GM12873 (cell line): Measurements from ENCODE around the gene DDX60.

Experiments
- CTCF ChIP-seq: IDR thresholded peaks from 2 replicates; pipeline ENCODE4 v1.5.1; 2012; ENCODE audit warnings: low read depth, mild to moderate bottlenecking, moderate library complexity, low read length, control low read depth; ENCODE audit not compliant: insufficient read depth; ENCODE audit errors: missing control alignments

DDX60 gene

GRCh38 chr4:168265327-168265726 is 53.2 kb downstream of the DDX60 start:
- TF ChIP-seq CTCF = no peak

- TF ChIP-seq CTCF = no peak
These were observed 53.6 kb downstream of the DDX60 start for GRCh38 chr4:168264903-168265302.

DNA sequence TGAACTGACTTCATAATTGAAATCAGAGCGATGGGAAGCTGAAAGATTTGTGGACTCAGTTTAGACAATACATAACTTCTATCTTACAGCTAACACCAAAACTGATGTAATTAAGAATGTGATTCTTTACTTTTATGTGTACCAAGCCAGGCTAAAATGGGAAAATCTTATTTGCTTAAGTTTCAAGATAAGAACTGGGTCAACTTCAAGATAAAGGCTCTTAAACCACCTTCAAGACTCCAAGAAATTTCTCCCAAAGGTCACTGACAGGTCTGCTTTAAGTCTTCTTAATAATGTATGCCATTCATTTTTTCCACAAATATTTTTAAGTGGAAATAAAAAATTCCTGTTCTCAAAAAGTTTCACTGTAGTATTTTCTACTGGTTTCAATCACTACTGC is 55.5 kb downstream of the DDX60 start:
- no peak for TF ChIP-seq CTCF

- no peak for TF ChIP-seq CTCF
These were observed 59.5 kb downstream of the DDX60 start for GRCh38 chr4:168259096-168259495.

DNA sequence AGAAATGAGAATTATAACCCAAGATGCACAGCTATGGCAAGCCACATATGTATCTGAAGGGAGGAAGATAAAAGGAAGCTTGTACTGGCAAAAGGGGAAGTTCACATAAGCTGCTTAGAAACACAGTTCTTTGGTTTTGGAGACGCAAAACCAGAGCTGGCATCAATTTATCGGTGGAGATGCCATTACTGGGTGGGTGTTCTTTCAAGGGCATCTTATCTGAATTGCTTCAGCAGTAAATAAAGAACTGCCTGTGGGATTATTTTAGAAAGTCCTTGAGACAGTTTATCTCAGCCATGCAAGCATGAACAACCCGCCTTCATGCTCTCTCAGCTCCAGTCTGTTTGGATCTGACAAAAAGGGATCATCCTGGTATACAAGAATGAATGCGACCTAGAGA is 60.8 kb downstream of the DDX60 start:
- no peak for TF ChIP-seq CTCF

DNA sequence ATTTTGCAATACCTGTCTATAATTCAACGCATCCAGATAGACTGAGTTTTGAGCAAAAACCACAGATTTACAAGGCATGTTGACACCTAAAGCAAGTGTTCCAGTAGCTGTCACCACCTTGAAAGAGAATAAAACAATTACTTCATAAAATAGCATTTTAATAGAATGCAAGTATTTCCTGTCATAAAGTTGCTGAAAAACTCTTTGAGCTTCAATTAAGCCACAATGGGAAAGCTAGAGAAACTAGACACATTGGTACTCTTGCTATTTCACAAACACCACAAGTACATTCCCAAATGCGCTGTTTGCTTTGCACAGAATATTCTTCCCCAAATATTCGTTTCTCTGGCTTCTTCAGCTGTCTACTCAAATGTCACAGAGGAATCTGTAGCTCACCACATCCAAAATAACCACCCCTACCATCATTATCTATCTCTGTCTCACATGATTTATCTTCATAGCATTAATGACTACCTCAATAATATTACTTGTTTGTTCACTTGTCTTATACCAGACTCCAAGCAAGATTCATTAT is 70.3 kb downstream of the DDX60 start:
- TF ChIP-seq CTCF = no peak

GRCh38 chr4:168247603-168248002 is 70.9 kb downstream of the DDX60 start:
- TF ChIP-seq CTCF = no peak

GRCh38 chr4:168241953-168242352 is 76.6 kb downstream of the DDX60 start:
- no peak for TF ChIP-seq CTCF
